H1 (cell line): ENCODE measurements around the gene DNAJA3. TPM values are rescaled to one million over a fixed set of nuclear protein-coding genes. Genes with fewer than 3 reads are reported as not detected.

Experiments used
- BACH1 ChIP-seq: IDR thresholded peaks from 2 replicates; pipeline ENCODE4 v1.6.1; 2012; ENCODE audit warnings: low read length, improper control_type of control experiment
- CBX8 ChIP-seq: fragments of 300-800, 300-1000 bp; sonication (generic); IDR thresholded peaks from 2 replicates; pipeline ENCODE4 v1.7.1; 2016; ENCODE audit warnings: low read depth, low read length, borderline replicate concordance
- CHD7 ChIP-seq: fragments of 300-600 bp; sonication (generic); IDR thresholded peaks from 2 replicates; pipeline ENCODE4 v1.7.1; 2012; ENCODE audit warnings: low read length, moderate library complexity, mild to moderate bottlenecking, inconsistent platforms; ENCODE audit not compliant: insufficient replicate concordance
- CTBP2 ChIP-seq: IDR thresholded peaks from 2 replicates; pipeline ENCODE4 v1.7.0; 2011; ENCODE audit warnings: borderline replicate concordance, mild to moderate bottlenecking, moderate library complexity, mixed read lengths, low read length; ENCODE audit not compliant: insufficient read depth, insufficient read length
- EP300 ChIP-seq, 2 experiments: IDR thresholded peaks; 1 replicate in 1 of 2; 2 replicates in 1 of 2; pipeline ENCODE4 v1.6.1; 2011 to 2012; ENCODE audit warnings: low read depth in 2 of 2, low read length in 2 of 2, mild to moderate bottlenecking in 2 of 2, borderline replicate concordance in 1 of 2, inconsistent platforms in 1 of 2, moderate library complexity in 1 of 2
- KDM4A ChIP-seq: IDR thresholded peaks from one replicate; pipeline ENCODE4 v1.7.1; 2012; ENCODE audit warnings: low read depth, mild to moderate bottlenecking, moderate library complexity, low read length, inconsistent platforms; ENCODE audit not compliant: severe bottlenecking
- SP2 ChIP-seq: IDR thresholded peaks from 2 replicates; pipeline ENCODE4 v1.6.1; 2012; ENCODE audit warnings: mild to moderate bottlenecking, low read length, inconsistent platforms
- polyA plus RNA-seq, 7 experiments: library from polyadenylated mRNA; depleted of rRNA in 3 of 7; stranded (reverse) in 5 of 7; unstranded in 2 of 7; fragments of >200 nt in 5 of 7; fragments of 200-250 nt in 2 of 7; gene quantifications; 1 replicate in 5 of 7; 2 replicates in 1 of 7; 4 replicates in 1 of 7; pipeline versions ENCODE4 v1.2.1 to v1.2.3, GENCODE V29; 2011 to 2013; ENCODE audit warnings: missing spikeins in 2 of 7, mixed read lengths in 2 of 7
- total RNA-seq: library from RNA; stranded (reverse); fragmentation: NEBNext Ultra II Directional; extraction: Animal tissue kit (Norgen Biotek cat#: 25700); gene quantifications from 2 replicates; pipeline ENCODE4 v1.2.1, GENCODE V29; 2021

Gene DNAJA3
- total and polyA plus RNA-seq, 2 of the 8 experiments (the other 6 are each of a cell fraction or from before 2014, with no cell fraction given): 37.3 to 59.1 TPM

DNA sequence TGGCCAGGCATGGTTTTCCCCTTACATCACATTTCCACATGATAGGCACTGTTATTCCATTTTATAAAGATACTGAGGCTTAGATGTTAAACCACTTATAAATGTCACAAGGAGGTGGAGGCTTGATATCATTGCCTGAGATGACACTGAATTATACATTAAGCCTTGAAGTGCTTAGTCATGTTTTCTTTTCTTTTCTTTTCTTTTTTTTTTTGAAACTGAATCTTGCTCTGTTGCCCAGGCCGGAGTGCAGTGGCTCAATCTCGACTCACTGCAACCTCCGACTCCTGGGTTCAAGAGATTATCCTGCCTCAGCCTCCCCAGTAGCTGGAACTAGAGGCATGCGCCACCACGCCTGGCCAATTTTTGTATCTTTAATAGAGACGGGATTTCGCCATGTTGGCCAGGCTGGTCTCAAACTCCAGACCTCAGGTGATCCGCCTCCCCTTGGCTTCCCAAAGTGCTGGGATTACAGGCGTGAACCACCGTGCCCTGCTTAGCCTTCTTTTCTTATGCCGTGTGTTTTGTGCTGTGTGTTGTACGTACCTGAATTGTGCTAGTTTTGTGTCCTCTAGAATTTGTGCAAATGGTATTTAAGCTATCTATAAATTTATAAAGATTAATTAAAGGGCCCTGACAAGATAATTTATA, 1.2 kb downstream of the DNAJA3 start (continued):
- TF ChIP-seq CHD7: no peak
- TF ChIP-seq BACH1: 0 out of 2 replicates have a peak, but pooled peaks have one; percentile 9
- no peak for TF ChIP-seq CTBP2
- no peak for TF ChIP-seq KDM4A
- no peak for TF ChIP-seq CBX8
- no peak for TF ChIP-seq SP2
- no peak for TF ChIP-seq EP300 (IDR thresholded peaks at IDR 0.05; ENCODE audit: borderline replicate concordance in 1 of 2, low read depth in 2 of 2, low read length in 2 of 2)
